IMR-90 (cell line): ENCODE data around the gene CD320. TPM values are rescaled to one million over a fixed set of nuclear protein-coding genes. Genes with fewer than 3 reads are reported as not detected.
"Not testable (repeated sequence)": the region's sequence is repeated elsewhere in the genome, so short reads cannot be mapped to it uniquely, and the experiment has no call there.

Experiments used
- ATAC-seq: fragments of 200-7000 bp; cut with Tn5 transposase; 2 replicates; pipeline ENCODE4 v1.9.1; 2020; ENCODE audit warnings: low read depth, mild to moderate bottlenecking, moderate library complexity
- BruUV-seq: library from RNA; stranded (reverse); fragments of 400-500 nt; replicated peaks from 2 replicates; lab custom pipeline; 2021; lab: Mats Ljungman, UMichigan
- CTCF ChIA-PET: fragments of 300-600 bp; formaldehyde crosslinking; extraction: SDS; loops from one replicate; lab custom pipeline; 2021; ENCODE audit warnings: antibody characterized with exemption; lab: Yijun Ruan, JAX
- POLR2A ChIA-PET: fragments of 300-600 bp; sonication (Branson Sonifier 250); formaldehyde crosslinking; loops from one replicate; lab custom pipeline; 2022; ENCODE audit warnings: antibody characterized with exemption; ENCODE audit not compliant: unreplicated experiment; lab: Charles Lee
- DNase-seq: peaks from one replicate; pipeline ENCODE4 v3.0.0; 2013
- H2AFZ ChIP-seq: replicated peaks from 2 replicates; pipeline ENCODE3; 2013; ENCODE audit warnings: low read length, mild to moderate bottlenecking; ENCODE audit not compliant: poor library complexity
- H2AK5ac ChIP-seq: 2 replicates; pipeline ENCODE4 v1.6.1; 2013; ENCODE audit warnings: low read depth, low read length, inconsistent platforms
- H2AK9ac ChIP-seq: replicated peaks from 2 replicates; pipeline ENCODE3; 2013; ENCODE audit warnings: mild to moderate bottlenecking, low read depth, low read length, moderate library complexity; ENCODE audit not compliant: poor library complexity
- H2BK120ac ChIP-seq: 2 replicates; pipeline ENCODE4 v1.6.1; 2013; ENCODE audit warnings: low read depth, low read length, inconsistent platforms
- H2BK15ac ChIP-seq: 3 replicates; pipeline ENCODE4 v1.6.1; 2013; ENCODE audit warnings: low read depth, low read length, inconsistent platforms
- H2BK20ac ChIP-seq: 2 replicates; pipeline ENCODE4 v1.6.1; 2013; ENCODE audit warnings: low read depth, mild to moderate bottlenecking, inconsistent platforms, low read length, moderate library complexity
- H2BK5ac ChIP-seq: 2 replicates; pipeline ENCODE4 v1.6.1; 2013; ENCODE audit warnings: mild to moderate bottlenecking, low read depth, low read length, inconsistent platforms; ENCODE audit not compliant: poor library complexity, severe bottlenecking
- H3K14ac ChIP-seq: replicated peaks from 2 replicates; pipeline ENCODE4 v1.6.1; 2013; ENCODE audit warnings: low read depth, low read length, inconsistent platforms
- H3K18ac ChIP-seq: 2 replicates; pipeline ENCODE4 v1.6.1; 2013; ENCODE audit warnings: low read depth, low read length, control low read depth
- H3K23ac ChIP-seq: 2 replicates; pipeline ENCODE4 v1.6.1; 2013; ENCODE audit warnings: low read depth, low read length, inconsistent platforms
- H3K27ac ChIP-seq: 2 replicates; pipeline ENCODE4 v1.5.1; 2013; ENCODE audit warnings: mild to moderate bottlenecking, control low read depth, low read length; ENCODE audit not compliant: insufficient read depth
- H3K27me3 ChIP-seq: 2 replicates; pipeline ENCODE4 v1.6.1; 2013; ENCODE audit warnings: low read length; ENCODE audit not compliant: control insufficient read depth, insufficient read depth
- H3K36me3 ChIP-seq: 2 replicates; pipeline ENCODE4 v1.6.1; 2013; ENCODE audit warnings: low read length, mixed read lengths; ENCODE audit not compliant: control insufficient read depth, insufficient read depth
- H3K4ac ChIP-seq: 2 replicates; pipeline ENCODE4 v1.6.1; 2013; ENCODE audit warnings: low read depth, low read length, inconsistent platforms
- H3K4me1 ChIP-seq: 2 replicates; pipeline ENCODE4 v1.6.1; 2013; ENCODE audit warnings: low read length, mixed read lengths; ENCODE audit not compliant: control insufficient read depth, insufficient read depth
- H3K4me2 ChIP-seq: 2 replicates; pipeline ENCODE4 v1.6.1; 2013; ENCODE audit warnings: low read depth, mild to moderate bottlenecking, control low read depth, low read length, moderate library complexity
- H3K4me3 ChIP-seq: 2 replicates; pipeline ENCODE4 v1.5.1; 2013; ENCODE audit warnings: low read depth, mild to moderate bottlenecking, control low read depth, low read length, moderate library complexity; ENCODE audit not compliant: insufficient read depth
- H3K56ac ChIP-seq: 2 replicates; pipeline ENCODE4 v1.6.1; 2013; ENCODE audit warnings: low read length, inconsistent platforms; ENCODE audit not compliant: insufficient read depth; ENCODE audit errors: extremely low read depth
- H3K79me1 ChIP-seq, 2 experiments: 2 replicates each; pipeline ENCODE4 v1.6.1; 2013; ENCODE audit warnings: low read length in 2 of 2, inconsistent platforms in 1 of 2, low read depth in 1 of 2
- H3K9ac ChIP-seq: 2 replicates; pipeline ENCODE4 v1.6.1; 2013; ENCODE audit warnings: low read depth, low read length, control low read depth
- H3K9me1 ChIP-seq: 2 replicates; pipeline ENCODE4 v1.6.1; 2013; ENCODE audit warnings: low read length, inconsistent platforms; ENCODE audit not compliant: insufficient read depth
- H3K9me3 ChIP-seq: 2 replicates; pipeline ENCODE4 v1.6.1; 2013; ENCODE audit warnings: low read length; ENCODE audit not compliant: control insufficient read depth, insufficient read depth
- H4K20me1 ChIP-seq: 2 replicates; pipeline ENCODE4 v1.6.1; 2013; ENCODE audit warnings: low read length, inconsistent platforms; ENCODE audit not compliant: insufficient read depth
- H4K5ac ChIP-seq: 2 replicates; pipeline ENCODE4 v1.6.1; 2013; ENCODE audit warnings: mild to moderate bottlenecking, low read depth, low read length, control low read depth
- H4K8ac ChIP-seq, 2 experiments: 2 replicates each; pipeline ENCODE4 v1.6.1; 2013; ENCODE audit warnings: low read depth in 2 of 2, low read length in 2 of 2, control low read depth in 1 of 2, inconsistent platforms in 1 of 2
- H4K91ac ChIP-seq: 2 replicates; pipeline ENCODE4 v1.6.1; 2013; ENCODE audit warnings: low read depth, low read length, inconsistent platforms; ENCODE audit not compliant: insufficient read depth
- BHLHE40 ChIP-seq: fragments of 150-350 bp; IDR thresholded peaks from 2 replicates; pipeline ENCODE4 v1.6.1; 2016; ENCODE audit warnings: mild to moderate bottlenecking, low read depth, low read length
- CHD1 ChIP-seq: IDR thresholded peaks from 2 replicates; pipeline ENCODE4 v1.6.1; 2012; ENCODE audit warnings: low read depth, low read length, improper control_type of control experiment
- FOS ChIP-seq: fragments of 150-350 bp; IDR thresholded peaks from 2 replicates; pipeline ENCODE4 v1.6.1; 2016; ENCODE audit warnings: low read depth, low read length
- MAFK ChIP-seq: IDR thresholded peaks from 2 replicates; pipeline ENCODE4 v1.6.1; 2012; ENCODE audit warnings: low read depth, low read length, improper control_type of control experiment
- MAZ ChIP-seq: IDR thresholded peaks from 2 replicates; pipeline ENCODE4 v1.6.1; 2012; ENCODE audit warnings: low read depth, mild to moderate bottlenecking, low read length, improper control_type of control experiment, moderate library complexity, borderline replicate concordance
- NFE2L2 ChIP-seq: fragments of 150-350 bp; IDR thresholded peaks from 2 replicates; pipeline ENCODE4 v1.6.1; 2016; ENCODE audit warnings: low read depth, mild to moderate bottlenecking, low read length
- RAD21 ChIP-seq: IDR thresholded peaks from 2 replicates; pipeline ENCODE4 v1.6.1; 2012; ENCODE audit warnings: low read length, improper control_type of control experiment
- RFX5 ChIP-seq: IDR thresholded peaks from 2 replicates; pipeline ENCODE4 v1.8.0; 2012; ENCODE audit warnings: low read depth, mild to moderate bottlenecking, low read length, moderate library complexity
- SMC3 ChIP-seq: fragments of 150-350 bp; IDR thresholded peaks from 2 replicates; pipeline ENCODE4 v1.6.1; 2016; ENCODE audit warnings: low read depth, mild to moderate bottlenecking, antibody characterized with exemption, low read length, moderate library complexity
- WGBS, 2 experiments: methylation state at CpG; one replicate each; pipeline versions ENCODE4 v1.1.5 to v1.1.7; 2013; ENCODE audit warnings: missing lambda C conversion rate in 2 of 2; ENCODE audit not compliant: insufficient read length in 1 of 2; ENCODE audit errors: extremely low coverage in 2 of 2; 5-methylcytosine and 5-hydroxymethylcytosine counted together
- dilution Hi-C: fragments of 300-500 bp; cut with HindIII; formaldehyde crosslinking; loops from one replicate; pipeline ENCODE4 v1.14.3; 2018; ENCODE audit warnings: low sequenced_read_pairs; ENCODE audit not compliant: unreplicated experiment
- in situ Hi-C: fragments of 300-500 bp; cut with MboI; formaldehyde crosslinking; loops from 3 replicates; pipeline ENCODE4 v1.14.3; 2019; ENCODE audit warnings: low sequenced_read_pairs, inconsistent platforms, mixed read lengths
- intact Hi-C: fragments of 100-400 bp; cut with micrococcal nuclease; formaldehyde crosslinking; loops from 2 replicates; pipeline ENCODE4 v1.10.0; 2022
- polyA plus RNA-seq, 3 experiments: library from polyadenylated mRNA; depleted of rRNA; stranded (reverse); fragments of >200 nt; gene quantifications; 2 replicates each; pipeline ENCODE4 v1.2.3, GENCODE V29; 2012; ENCODE audit warnings: low replicate concordance in 1 of 3
- total RNA-seq: library from RNA; depleted of rRNA; stranded (reverse); fragments of >200 nt; gene quantifications from 2 replicates; pipeline ENCODE4 v1.2.3, GENCODE V29; 2012

CD320 gene
- total and polyA plus RNA-seq, 2 of the 4 experiments (the other 2 are of a cell fraction): 13.3 to 78.5 TPM

DNA sequence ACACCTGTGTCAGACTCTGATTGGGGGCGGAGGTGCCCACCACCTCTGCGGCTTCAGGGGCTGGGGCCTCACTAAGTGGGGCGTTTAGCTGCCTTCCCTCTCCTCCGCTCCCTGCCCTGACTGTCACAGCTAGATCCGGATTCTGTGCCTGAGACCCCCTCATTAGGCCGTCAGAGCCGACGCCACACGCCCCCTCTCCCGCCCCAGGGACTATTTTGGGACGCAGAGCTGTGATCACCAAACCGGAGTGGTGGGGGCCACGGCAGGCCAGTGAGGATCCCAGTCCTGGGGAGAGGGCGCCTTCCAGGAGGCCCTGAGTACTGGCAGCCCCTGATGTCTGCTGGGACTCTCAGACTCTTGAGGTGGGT, 34.1 kb upstream of the CD320 start:
- ChIA-PET POLR2A (no interaction called here), CTCF (no interaction called here)
- DNase-seq: no peak
- Histone ChIP-seq H3K4ac (no peak overlapping the region), H3K79me1 (no peaks in the 10 kb centered on the region), H2BK20ac (no peak overlapping the region), H2BK5ac (no peak overlapping the region), H4K8ac (no peak overlapping the region), H3K27ac (no peak overlapping the region), H4K20me1 (no peaks in the 10 kb centered on the region), H3K9ac (no peak overlapping the region), H3K4me2 (no peak overlapping the region), H2AK5ac (no peak overlapping the region; the same call in 1 of the 2 replicates), H4K5ac (no peak overlapping the region), H3K18ac (no peak overlapping the region), H3K9me3 (no peaks in the 10 kb centered on the region), H3K9me1 (no peaks in the 10 kb centered on the region), H4K91ac (no peak overlapping the region), H3K23ac (no peak overlapping the region), H3K4me3 (no peak overlapping the region), H3K14ac (no peak overlapping the region), H2BK15ac (no peak overlapping the region), H3K4me1 (peaks cover 4% of the 10 kb centered on the region; the same call in 1 of the 2 replicates), H2AFZ (no peak overlapping the region), H3K27me3 (peaks cover 15% of the 10 kb centered on the region; the same call in 1 of the 2 replicates), H2BK120ac (no peak overlapping the region), H3K56ac (no peak overlapping the region), H2AK9ac (no peak overlapping the region), H3K36me3 (no peaks in the 10 kb centered on the region)
- dilution Hi-C loops: no loop called here
- in situ Hi-C loops: loop anchor here (5.0 kb wide), 1 partner anchor 230 kb away; no protein-coding TSS in a partner anchor
- intact Hi-C loops: no loop called here
- 65% methylated on average over 5 of the region's 14 CpGs; no CpG with 5 or more reads in 1 of the 2 experiments for whole genome bisulfite sequencing, 2 experiments
- ATAC-seq: no peak
- TF ChIP-seq RFX5: no peak
- no peak for TF ChIP-seq FOS
- no peak for TF ChIP-seq CHD1
- TF ChIP-seq BHLHE40: no peak
- TF ChIP-seq NFE2L2: no peak
- TF ChIP-seq MAZ: no peak
- TF ChIP-seq SMC3: no peak
- no peak for TF ChIP-seq MAFK
- no peak for TF ChIP-seq RAD21
- no TSS peak for BruUV-seq

DNA sequence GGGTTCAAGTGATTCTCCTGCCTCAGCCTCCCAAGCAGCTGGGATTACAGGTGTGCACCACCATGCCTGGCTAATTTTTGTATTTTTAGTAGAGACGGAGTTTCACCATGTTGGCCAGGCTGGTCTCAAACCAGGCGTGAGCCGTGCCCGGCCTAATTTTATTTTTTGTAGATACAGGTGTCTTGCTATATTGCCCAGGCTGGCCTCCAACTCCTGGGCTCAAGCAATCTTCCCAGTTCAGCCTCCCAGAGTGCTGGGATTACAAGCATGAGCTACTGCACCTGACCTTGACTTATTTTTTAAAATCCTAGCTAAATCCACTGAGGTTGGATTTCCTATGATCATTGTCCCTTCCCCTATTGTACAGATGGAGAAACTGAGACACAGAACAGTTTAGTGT, 33.3 kb upstream of the CD320 start:
- H3K23ac ChIP-seq, POLR2A ChIA-PET, H3K36me3 ChIP-seq, H3K4me2 ChIP-seq, H3K56ac ChIP-seq, H2BK20ac ChIP-seq, H2AK5ac ChIP-seq, H3K18ac ChIP-seq, H3K14ac ChIP-seq, H4K91ac ChIP-seq, H3K27ac ChIP-seq, H4K20me1 ChIP-seq, H3K4ac ChIP-seq, H2AFZ ChIP-seq, H2BK120ac ChIP-seq, H3K9ac ChIP-seq, H2AK9ac ChIP-seq, H3K4me3 ChIP-seq, H4K5ac ChIP-seq, H4K8ac ChIP-seq, DNase-seq, H3K4me1 ChIP-seq, ATAC-seq, H3K9me1 ChIP-seq, intact Hi-C loops, H3K9me3 ChIP-seq, dilution Hi-C loops, H2BK5ac ChIP-seq, H3K79me1 ChIP-seq, BruUV-seq, H2BK15ac ChIP-seq: not testable (repeated sequence)
- in situ Hi-C loops: loop anchor here (5.0 kb wide), 1 partner anchor 231 kb away; no protein-coding TSS in a partner anchor
- CTCF ChIA-PET: interaction anchor here (0.6 kb wide), 3 partner anchors 12 to 274 kb away, joined by 3 to 7 read pairs (median 3); no protein-coding TSS in a partner anchor
- WGBS, 2 experiments: no CpG with 5 or more reads among the region's 4 CpGs
- peaks cover 17% of the 10 kb centered on the region; the same call in 1 of the 2 replicates for H3K27me3 ChIP-seq
